ENCODE measurements around the gene C2orf68. TPM values are rescaled to one million over a fixed set of nuclear protein-coding genes. Genes with fewer than 3 reads are reported as not detected.
"Not testable (repeated sequence)": the region's sequence is repeated elsewhere in the genome, so short reads cannot be mapped to it uniquely, and the experiment has no call there.

C2orf68 gene
- total RNA-seq, 4 donors from 2014 or later, result 9.4 to 17.1 (median 14.7) TPM

DNA sequence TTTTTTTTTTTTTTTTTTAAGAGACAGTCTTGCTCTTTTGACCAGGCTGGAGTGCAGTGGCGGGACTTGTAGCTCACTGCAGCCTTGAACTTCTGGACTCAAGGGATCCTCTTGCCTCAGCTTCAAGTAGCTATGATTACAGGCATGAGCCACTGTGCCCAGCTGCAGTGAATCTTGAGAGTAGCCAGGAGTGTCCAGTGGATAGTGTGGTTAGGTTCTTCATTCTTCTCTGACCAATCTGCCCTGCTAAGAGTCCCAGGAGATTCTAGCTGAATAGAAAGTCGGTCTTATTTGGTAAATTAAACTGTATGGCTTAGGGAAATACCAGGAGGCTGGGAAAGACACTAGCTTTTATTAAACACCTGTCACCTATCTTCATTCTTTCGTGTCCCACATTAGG, 19.4 kb upstream of the C2orf68 start:
- DNase-seq, result no peak
- Histone ChIP-seq H3K36me3 (peaks cover 21 to 100% (median 66%) of the 10 kb centered on the region in 3 donors), H3K27me3 (no peaks in the 10 kb centered on the region), H3K9me3 (no peaks in the 10 kb centered on the region), H3K27ac (no peak overlapping the region), H3K4me3 (no peak overlapping the region), H3K4me1 (no peaks in the 10 kb centered on the region)
- WGBS, 2 donors, result 95 to 96% methylated on average over 3 of the region's 3 CpGs
- TF ChIP-seq, protein P1, sequence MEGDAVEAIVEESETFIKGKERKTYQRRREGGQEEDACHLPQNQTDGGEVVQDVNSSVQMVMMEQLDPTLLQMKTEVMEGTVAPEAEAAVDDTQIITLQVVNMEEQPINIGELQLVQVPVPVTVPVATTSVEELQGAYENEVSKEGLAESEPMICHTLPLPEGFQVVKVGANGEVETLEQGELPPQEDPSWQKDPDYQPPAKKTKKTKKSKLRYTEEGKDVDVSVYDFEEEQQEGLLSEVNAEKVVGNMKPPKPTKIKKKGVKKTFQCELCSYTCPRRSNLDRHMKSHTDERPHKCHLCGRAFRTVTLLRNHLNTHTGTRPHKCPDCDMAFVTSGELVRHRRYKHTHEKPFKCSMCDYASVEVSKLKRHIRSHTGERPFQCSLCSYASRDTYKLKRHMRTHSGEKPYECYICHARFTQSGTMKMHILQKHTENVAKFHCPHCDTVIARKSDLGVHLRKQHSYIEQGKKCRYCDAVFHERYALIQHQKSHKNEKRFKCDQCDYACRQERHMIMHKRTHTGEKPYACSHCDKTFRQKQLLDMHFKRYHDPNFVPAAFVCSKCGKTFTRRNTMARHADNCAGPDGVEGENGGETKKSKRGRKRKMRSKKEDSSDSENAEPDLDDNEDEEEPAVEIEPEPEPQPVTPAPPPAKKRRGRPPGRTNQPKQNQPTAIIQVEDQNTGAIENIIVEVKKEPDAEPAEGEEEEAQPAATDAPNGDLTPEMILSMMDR (IDR thresholded peaks at IDR 0.05), result no peak
- no peak for TF ChIP-seq POLR2A (IDR thresholded peaks at IDR 0.05)
- intact Hi-C loops (cut with DNase I), result no loop called here

DNA sequence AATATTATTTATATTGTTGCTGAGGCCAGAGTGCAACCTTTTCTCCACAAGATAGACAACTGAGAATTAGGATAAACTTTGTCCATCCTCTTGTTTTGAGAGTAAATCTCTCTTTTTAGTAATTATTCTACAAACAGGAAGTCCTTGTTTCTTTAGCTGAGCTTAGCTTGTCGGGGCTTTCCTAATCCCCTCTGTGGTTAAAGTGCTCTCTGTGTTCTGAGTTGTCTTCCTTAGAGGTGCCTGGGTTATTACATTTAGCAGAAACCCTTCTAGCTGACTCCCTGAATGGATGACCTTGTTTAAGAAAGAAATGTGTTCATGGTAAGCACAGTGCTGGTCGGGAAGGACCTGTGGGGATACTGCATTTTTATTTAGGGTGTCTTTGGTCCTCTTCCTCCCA, 16.8 kb upstream of the C2orf68 start:
- H3K27ac ChIP-seq, result no peak overlapping the region
- TF ChIP-seq POLR2A (IDR thresholded peaks at IDR 0.05), result no peak
- TF ChIP-seq, protein P1 (IDR thresholded peaks at IDR 0.05), result no peak

DNA sequence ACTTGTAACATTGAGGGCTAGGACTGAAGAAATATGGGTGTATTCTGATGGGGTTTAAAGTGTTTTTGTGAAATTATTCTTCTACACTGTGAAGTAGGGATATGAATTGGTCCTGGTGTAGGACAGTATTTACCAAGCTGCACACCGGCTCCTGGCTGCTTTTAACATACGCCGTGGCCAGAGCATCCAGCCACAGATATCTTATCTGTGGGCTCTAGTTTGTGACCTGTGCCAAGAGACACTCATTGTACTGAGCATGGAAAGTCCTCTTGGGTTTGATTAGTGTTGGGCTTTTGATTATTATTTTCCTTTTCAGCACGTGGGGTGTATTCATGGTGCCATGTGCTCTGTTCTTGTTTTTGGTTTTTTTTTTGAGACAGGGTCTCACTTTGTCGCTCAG, 12.1 kb upstream of the C2orf68 start:
- intact Hi-C loops (cut with DNase I), result no loop called here

More for the DNA sequence above, 16.8 kb upstream of the C2orf68 start:
- Histone ChIP-seq H3K4me1 (no peaks in the 10 kb centered on the region), H3K4me3 (no peak overlapping the region), H3K36me3 (peaks cover 28 to 100% (median 79%) of the 10 kb centered on the region in 3 donors), H3K27me3 (no peaks in the 10 kb centered on the region), H3K9me3 (no peaks in the 10 kb centered on the region)
- intact Hi-C loops (cut with DNase I), result no loop called here
- no peak for DNase-seq
- WGBS, 2 donors, result 49 to 53% methylated on average over 2 of the region's 2 CpGs

DNA sequence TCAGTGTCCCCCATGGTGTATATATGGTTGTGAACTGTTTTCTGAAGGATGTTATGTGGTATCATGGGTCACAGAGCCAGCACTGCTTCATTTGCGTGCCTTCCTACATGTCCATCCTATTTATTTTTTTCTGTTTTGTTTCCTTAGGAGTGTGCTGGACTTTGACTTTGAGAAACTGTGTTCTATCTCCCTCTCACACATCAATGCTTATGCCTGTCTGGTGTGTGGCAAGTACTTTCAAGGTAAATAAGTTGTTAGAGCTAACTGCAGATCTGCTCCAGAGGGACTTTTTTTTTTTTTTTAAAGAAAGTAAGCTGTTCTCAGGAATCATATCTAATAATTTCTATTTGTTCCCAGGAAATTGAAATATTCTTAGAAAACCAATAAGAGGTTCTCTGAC, 9.5 kb upstream of the C2orf68 start:
- intact Hi-C loops (cut with DNase I), result no loop called here
- no peak for DNase-seq
- H3K9me3 ChIP-seq, result no peaks in the 10 kb centered on the region
- H3K4me3 ChIP-seq, result no peak overlapping the region
- TF ChIP-seq POLR2A (IDR thresholded peaks at IDR 0.05), result no peak
- TF ChIP-seq, protein P1 (IDR thresholded peaks at IDR 0.05), result no peak
- H3K27me3 ChIP-seq, result no peaks in the 10 kb centered on the region
- peaks cover 7 to 35% (median 16%) of the 10 kb centered on the region in 3 donors for H3K4me1 ChIP-seq
- peaks cover 20 to 79% (median 42%) of the 10 kb centered on the region in 3 donors for H3K36me3 ChIP-seq
- no peak overlapping the region for H3K27ac ChIP-seq
- 89% methylated on average over 1 of the region's 1 CpG for WGBS, 2 donors

More for the DNA sequence above, 12.1 kb upstream of the C2orf68 start:
- Histone ChIP-seq H3K9me3 (no peaks in the 10 kb centered on the region), H3K36me3 (peaks cover 33 to 100% (median 65%) of the 10 kb centered on the region in 3 donors), H3K27me3 (no peaks in the 10 kb centered on the region), H3K4me1 (peaks cover 0 to 9% (median 0%) of the 10 kb centered on the region in 3 donors), H3K4me3 (no peak overlapping the region), H3K27ac (no peak overlapping the region)
- no peak for DNase-seq
- 94 to 95% methylated on average over 5 of the region's 5 CpGs for WGBS, 2 donors
- TF ChIP-seq, protein P1 (IDR thresholded peaks at IDR 0.05), result no peak
- TF ChIP-seq POLR2A (IDR thresholded peaks at IDR 0.05), result no peak

DNA sequence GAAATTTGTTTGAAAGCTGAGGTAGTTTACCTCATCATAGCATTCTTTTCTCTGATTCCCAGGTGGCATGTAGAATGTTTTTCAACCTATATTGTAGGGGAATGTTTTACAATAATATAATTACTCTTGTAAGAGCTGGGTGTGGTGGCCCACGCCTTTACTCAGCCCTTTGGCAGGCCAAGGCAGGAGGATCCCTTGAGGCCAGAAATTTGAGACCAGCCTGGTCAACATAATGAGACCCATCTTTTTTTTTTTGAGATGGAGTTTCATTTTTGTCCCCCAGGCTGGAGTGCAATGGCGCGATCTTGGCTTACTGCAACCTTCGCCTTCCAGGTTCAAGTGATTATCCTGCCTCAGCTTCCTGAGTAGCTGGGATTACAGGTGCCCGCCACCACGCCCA, 7.8 kb upstream of the C2orf68 start:
- DNase-seq, result no peak

DNA sequence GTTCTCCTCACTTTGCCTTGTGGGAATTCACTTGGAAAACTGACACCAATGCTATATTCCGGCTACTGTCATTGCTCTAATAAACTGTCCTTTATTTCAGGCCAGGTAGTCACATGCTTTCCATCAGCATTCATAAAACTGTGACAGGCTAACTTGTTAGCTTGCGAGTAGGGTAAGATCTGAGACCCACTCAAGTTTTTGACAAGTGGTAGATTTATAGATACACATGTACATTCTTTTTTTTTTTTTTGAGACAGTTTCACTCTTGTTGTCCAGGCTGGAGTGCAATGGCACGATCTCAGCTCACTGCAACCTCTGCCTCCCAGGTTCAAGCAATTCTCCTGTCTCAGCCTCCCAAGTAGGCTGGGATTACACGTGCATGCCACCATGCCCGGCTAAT, 5.9 kb upstream of the C2orf68 start:
- H3K4me3 ChIP-seq, result peak overlapping the region in 1 of 4 donors; percentile 100
- H3K27ac ChIP-seq; intact Hi-C loops (cut with DNase I); H3K27me3 ChIP-seq; H3K9me3 ChIP-seq; DNase-seq: not testable (repeated sequence)
- H3K4me1 ChIP-seq, result peaks cover 12 to 42% (median 19%) of the 10 kb centered on the region in 3 donors
- H3K36me3 ChIP-seq, result peaks cover 10 to 42% (median 14%) of the 10 kb centered on the region in 3 donors
- WGBS, 2 donors, result 76 to 89% methylated on average over 4 to 5 of the region's 5 CpGs

More for the DNA sequence above, 7.8 kb upstream of the C2orf68 start:
- 73 to 77% methylated on average over 6 of the region's 6 CpGs for WGBS, 2 donors
- intact Hi-C loops (cut with DNase I), result no loop called here
- no peak overlapping the region for H3K27ac ChIP-seq
- H3K4me3 ChIP-seq, result no peak overlapping the region
- H3K27me3 ChIP-seq, result no peaks in the 10 kb centered on the region
- TF ChIP-seq, protein P1 (IDR thresholded peaks at IDR 0.05), result no peak
- TF ChIP-seq POLR2A (IDR thresholded peaks at IDR 0.05), result no peak
- peaks cover 12 to 41% (median 19%) of the 10 kb centered on the region in 3 donors for H3K4me1 ChIP-seq
- no peaks in the 10 kb centered on the region for H3K9me3 ChIP-seq
- H3K36me3 ChIP-seq, result peaks cover 17 to 61% (median 25%) of the 10 kb centered on the region in 3 donors
